NCI-H510A (cell line): Measurements from ENCODE around the gene TMEM200B.
"Not testable (repeated sequence)": the region's sequence is repeated elsewhere in the genome, so short reads cannot be mapped to it uniquely, and the experiment has no call there.

Source experiments
- DNase-seq: peaks from one replicate; lab custom pipeline; 2025; lab: John Stamatoyannopoulos, UW

Gene TMEM200B

DNA sequence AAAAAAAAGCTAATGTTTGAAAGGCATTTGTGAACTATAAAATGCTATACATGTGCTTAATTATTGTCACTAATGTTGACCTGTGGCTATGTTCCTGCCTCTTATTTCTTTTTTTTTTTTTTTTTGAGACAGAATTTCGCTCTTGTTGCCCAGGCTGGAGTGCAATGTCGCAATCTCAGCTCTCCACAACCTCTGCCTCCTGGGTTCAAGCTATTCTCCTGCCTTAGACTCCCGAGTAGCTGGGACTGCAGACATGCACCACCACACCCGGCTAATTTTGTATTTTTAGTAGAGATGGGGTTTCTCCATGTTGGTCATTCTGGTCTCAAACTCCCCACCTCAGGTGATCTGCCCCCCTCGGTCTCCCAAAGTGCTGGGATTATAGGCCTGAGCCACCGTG is 15.7 kb downstream of the TMEM200B start:
- not testable (repeated sequence) for DNase-seq

DNA sequence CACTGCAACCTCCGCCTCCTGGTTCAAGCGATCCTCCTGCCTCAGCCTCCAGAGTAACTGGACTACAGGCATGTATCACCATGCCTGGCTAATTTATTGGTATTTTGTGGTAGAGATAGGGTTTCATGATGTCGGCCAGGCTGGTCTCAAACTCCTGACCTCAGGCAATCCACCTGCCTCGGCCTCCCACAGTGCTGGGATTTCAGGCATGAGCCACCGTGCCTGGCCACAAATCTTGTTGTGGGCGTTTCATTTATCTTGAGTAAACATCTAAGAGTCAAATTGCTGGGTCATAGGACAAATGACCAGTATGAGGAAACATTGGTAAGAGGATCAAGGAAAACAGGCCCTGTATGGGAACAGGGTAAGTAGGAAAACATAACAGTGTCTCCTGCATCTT is 17.9 kb downstream of the TMEM200B start:
- DNase-seq: no peak

DNA sequence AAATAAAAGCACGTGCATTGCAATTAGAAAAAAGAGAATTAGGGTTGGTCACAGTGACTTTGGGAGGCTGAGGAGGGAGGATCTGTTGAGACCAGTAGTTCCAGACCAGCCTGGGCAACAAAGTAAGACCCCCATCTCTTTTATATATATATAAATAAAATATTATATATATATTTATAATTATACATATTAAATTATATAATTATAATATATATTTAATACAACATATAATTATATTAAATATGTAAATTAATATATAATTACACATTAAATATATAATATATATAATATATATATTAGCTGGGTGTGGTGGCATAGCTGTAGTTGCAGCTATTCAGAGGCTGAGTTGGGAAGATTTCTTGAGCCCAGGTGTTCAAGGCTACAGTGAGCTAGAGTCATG is 23.2 kb downstream of the TMEM200B start:
- no peak for DNase-seq

DNA sequence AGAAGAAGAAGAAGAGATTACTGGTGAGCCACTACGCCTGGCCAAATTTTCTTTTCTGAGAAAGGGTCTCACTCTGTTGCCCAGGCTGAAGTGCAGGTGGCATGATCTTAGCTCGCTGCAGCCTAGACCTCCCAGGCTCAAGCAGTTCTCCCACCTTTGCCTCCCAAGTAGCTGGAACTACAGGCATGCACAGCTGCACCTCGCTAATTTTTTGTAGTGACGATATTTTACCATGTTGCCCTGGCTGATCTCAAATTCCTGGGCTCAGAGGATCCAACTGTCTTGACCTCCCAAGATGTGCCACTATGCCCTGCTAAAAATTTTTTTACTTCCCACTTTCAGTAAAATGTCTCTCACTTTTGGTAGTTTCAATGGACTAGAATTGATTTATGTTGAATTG is 24.4 kb downstream of the TMEM200B start:
- DNase-seq: no peak

DNA sequence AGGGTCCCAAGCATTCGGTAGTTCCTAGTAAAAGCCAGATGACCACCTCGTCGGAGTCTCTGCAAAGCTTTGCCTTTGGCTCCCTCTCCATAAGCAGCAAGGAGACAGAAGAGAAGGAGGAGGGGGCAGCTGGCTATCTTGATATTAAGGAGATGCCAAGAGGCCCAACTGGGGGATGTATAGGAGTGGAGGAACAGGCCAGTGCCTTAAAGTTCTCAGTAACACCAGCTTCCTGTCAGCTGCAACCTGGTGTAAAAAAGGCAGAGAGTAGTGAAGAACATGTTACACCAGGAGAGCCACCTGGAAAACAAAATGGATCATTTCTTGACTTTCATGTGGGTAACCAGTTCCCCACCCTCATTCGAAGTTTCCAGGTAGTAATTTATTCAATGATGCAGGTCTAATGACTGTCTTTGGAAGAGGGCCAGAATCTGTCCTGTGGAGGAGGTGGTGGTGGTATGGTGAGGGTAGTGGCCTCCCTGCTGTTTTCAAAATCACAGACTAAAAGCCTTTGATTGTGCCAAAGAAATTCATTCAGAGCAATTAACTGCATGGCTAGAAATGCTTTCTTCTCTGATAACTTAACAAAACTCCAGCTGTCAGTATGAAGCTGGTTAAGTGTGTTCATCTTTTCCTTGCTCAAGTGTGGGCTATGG is 27.3 kb downstream of the TMEM200B start:
- DNase-seq: no peak

DNA sequence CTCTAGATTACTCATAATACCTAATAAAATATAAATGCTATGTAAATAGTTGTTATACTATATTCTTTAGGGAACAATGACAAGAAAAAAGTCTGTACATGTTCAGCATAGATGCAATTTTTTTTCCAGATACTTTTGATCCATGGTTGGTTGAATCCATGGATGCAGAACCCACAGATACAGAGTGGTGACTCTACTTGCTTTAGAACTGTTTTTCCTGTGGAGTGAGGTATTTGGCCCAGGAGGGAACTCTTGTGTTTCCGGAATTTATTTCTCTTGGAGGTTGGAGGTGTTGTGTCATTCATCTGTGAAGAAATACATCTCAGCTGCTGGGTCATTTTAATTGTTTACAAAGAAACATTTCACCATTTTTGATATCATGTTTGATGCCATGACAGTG is 28.7 kb downstream of the TMEM200B start:
- DNase-seq: no peak

DNA sequence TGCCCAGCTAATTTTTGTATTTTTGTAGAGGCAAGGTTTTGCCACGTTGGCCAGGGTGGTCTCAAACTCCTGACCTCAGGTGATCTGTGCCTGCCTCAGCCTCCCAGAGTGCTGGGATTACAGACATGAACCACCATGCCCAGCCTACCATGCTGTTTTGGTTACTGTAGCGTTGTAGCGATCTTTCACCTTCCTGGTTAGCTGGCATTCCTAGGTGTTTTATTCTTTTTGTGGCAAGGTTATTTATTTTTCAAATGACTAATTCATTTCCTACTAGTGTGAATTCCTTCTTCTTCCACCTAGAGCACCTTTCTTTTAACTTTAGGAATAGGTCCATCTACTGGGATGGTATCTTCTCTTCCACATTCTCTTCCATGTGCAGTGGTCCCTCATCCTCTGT is 29.3 kb downstream of the TMEM200B start:
- no peak for DNase-seq

DNA sequence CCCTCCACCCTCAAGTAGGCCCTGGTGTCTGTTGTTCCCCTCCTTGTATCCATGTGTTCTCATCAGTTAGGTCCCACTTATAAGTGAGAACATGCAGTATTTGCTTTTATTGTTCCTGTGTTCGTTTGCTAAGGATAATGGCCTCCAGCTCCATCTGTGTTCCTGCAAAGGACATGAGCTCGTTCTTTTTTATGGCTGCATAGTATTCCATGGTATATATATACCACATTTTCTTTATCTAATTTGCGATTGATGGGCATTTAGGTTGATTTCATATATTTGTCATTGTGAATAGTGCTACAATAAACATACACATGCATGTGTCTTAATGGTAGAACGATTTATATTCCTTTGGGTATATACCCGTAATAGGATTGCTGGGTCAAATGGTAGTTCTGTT is 31.0 kb downstream of the TMEM200B start:
- not testable (repeated sequence) for DNase-seq

DNA sequence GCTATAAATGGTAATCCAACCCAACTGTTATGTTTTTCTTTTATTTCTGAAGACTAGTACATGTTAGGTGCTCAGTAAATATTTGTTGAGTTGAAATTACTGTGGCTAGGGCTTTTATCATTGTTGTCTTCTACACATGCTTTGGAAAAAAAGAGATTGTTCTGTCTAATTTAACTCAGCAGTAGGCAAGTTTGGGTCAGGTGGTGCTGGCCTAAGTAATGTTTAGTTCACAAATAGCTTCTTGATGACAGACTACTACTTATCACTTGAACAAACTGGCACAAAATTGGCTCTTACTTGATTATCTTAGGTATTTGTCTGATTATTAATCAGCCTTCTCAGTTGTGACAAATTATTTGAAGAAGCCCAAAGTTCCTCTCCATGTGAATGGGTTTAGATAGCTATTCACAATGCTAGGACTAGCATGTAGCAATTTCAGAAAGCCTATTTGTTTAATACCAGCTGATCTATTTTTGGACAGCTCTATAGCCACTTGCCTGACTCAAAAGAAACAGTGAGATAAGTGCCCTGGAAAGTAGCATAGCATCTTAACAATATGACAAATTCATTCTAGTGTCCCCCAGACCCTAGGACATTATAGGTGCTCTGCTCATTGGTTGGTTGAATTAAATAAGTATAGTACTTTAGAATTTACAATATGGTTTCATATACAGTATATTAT is 32.6 kb downstream of the TMEM200B start:
- no peak for DNase-seq

DNA sequence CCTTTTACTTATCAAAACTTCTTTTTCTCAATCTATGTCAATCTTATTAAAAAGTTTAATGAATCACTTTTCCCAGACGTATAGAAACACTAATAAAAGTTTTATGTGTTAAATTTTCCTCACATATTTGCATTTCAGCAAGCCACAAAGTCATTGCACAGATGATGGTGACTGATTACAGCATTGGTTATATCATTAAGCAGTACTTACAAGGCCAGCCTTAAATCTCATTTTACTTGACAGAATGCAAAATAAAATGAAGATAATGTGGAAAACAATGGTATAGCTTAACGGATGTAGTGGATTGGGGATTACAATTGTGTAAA is 39.5 kb downstream of the TMEM200B start:
- DNase-seq: no peak

DNA sequence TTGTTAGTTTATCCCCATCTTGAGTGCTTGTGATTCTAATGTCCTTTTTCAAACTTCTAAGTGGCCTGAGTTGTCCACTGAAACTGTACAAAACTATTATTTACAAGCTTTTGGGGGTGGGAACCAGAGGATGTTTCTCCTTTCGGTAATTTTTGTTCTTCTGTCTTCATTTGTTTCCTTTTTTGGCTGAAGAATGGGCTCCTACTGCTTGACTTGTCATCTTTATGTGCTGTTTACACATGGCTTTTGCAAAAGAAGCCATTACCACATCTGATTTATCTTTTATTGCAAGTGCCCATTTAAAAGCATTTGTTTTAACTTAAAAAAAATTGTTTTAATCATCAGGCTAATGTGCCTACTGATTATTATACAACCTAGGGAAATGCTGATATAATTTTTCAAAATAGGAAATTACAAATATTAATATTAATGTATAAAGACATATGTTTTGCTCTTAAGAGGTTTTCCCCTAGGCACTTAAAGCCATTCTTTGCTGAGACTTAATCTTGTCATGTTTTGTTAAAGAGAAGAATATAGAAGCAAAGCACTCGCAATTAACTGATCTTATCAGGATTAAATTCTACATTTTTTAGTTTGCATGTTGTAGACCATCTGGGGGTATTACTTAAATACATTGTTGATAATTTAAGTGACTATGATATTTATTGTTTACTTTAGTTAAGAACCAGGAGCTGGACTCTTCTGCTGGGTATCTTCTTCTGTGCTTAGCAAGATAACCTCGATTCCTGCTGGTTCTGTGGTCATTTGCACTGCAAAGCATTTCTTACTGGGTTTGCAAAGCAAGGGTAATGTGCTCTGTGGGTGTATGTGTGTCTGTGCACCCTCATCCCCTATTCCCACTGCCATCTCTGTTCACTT is 40.1 kb downstream of the TMEM200B start:
- no peak for DNase-seq

DNA sequence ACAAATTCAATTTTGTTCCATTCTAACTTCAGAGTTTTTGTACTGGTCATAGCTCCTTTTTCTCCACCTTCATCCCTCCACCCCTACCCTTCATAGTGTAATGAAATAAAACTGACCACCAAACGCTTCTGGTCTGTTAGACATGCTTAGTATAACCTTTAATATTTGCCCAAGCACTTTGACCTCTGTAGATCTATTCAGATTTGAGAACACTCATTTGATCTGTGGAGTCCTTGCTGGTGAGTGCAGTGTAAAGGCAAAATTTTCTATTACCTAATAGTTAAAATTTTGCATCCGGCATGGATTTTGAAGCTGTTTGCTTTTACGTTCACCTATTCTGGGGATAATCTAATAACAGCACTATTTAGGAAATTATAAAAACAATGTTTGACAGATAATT is 41.2 kb downstream of the TMEM200B start:
- no peak for DNase-seq

DNA sequence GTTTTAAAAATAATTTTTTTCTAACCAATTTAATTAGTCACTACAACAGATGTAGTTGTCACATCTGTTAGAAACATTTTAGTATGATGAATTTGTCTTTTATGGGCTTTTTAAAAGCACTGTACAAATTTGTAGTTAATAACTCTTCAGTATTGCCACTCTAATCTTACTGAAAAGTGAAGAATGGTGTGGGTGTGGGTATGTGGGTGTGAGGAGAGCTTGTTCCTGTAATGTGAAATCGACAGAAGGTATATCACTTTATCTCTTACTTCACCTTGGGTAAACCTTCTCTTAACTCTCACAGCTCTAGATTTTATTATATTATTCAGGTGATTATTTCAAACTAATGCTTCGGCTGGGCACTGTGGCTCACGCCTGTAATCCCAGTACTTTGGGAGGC is 42.5 kb downstream of the TMEM200B start:
- no peak for DNase-seq

DNA sequence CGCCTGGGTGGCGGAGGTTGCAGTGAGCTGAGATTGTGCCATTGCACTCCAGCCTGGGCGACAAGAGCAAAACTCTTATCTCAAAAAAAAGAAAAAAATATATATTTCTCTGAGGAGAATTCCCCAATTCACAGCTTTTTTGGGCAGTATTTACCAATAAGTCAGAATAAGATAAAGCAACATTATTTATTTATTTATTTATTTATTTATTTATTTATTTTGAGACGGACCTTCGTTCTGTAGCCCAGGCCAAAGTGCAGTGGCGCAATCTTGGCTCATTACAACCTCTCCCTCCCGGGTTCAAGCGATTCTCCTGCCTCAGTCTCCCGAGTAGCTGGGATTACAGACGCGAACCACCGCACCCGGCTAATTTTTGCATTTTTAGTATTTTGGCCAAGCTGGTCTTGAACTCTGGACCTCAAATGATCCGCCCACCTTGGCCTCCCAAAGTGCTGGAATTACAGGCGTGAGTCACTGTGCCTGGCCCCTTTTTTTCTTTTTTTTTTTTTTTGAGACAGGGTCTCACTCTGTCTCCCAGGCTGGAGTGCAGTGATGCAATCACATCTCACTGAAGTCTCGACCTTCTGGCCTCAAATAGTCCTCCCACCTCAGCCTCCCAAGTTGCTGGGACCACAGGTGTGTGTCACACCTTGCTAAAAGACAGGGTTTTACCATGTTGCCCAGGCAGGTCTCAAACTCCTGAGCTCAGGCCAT is 43.6 kb downstream of the TMEM200B start:
- DNase-seq: not testable (repeated sequence)

DNA sequence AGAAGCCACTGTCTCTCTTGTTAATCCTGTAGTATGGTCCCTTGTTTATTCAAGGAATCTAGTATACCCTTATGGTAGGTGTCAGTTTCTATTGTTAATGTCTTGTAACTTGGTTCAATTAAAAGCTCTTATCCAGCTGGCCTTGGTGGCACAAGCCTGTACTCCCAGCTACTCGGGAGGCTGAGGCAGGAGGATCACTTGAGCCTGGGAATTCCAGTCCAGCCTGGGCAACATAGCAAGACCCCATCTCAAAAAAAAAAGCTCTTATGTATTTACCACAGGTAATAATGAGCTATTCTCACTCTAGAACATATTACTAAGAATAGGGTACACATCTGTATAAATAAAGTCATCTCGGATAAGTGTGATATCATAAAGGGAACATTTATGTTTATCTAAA is 46.5 kb downstream of the TMEM200B start:
- DNase-seq: no peak
